Measurements from ENCODE around the gene KCTD14. TPM values are rescaled to one million over a fixed set of nuclear protein-coding genes. Genes with fewer than 3 reads are reported as not detected.

The KCTD14 gene
- 1.4 to 2.2 TPM (median 2.0 TPM) in 5 replicates for total RNA-seq (2022; extraction: Qiagen RNA extraction; ENCODE audit: low read depth)

GRCh38 chr11:78022397-78023396 is at the start of gene KCTD14:
TSS of gene KCTD14 (minus strand) at chr11:78023276. CDS start at chr11:78023249, 27 bp downstream.

GRCh38 chr11:78063440-78064181 is 40.5 kb upstream of the KCTD14 start, which contains the start of gene THRSP:
TSS of gene THRSP (plus strand) at chr11:78063861. CDS start at chr11:78063882, 21 bp downstream.

GRCh38 chr11:77994434-77995362 is 28.4 kb downstream of the KCTD14 start, which contains the start of gene INTS4:
TSS of gene INTS4 (minus strand) at chr11:77994668. CDS start at chr11:77994643, 25 bp downstream.

Other genes starting within 250 kb of the KCTD14 start
- 14.4 to 21.7 TPM (median 17.2 TPM) in 5 replicates for gene RSF1, start 202.6 kb downstream of the KCTD14 start, total RNA-seq (2022; extraction: Qiagen RNA extraction; ENCODE audit: low read depth)
- gene AAMDC, start 202.1 kb downstream of the KCTD14 start, total RNA-seq (2022; extraction: Qiagen RNA extraction; ENCODE audit: low read depth): 24.1 to 39.5 TPM (median 30.8 TPM) in 5 replicates
- 16.3 to 20.0 TPM (median 18.2 TPM) in 5 replicates for gene INTS4, start 28.6 kb downstream of the KCTD14 start, total RNA-seq (2022; extraction: Qiagen RNA extraction; ENCODE audit: low read depth)
- gene THRSP, start 40.6 kb upstream of the KCTD14 start, total RNA-seq (2022; extraction: Qiagen RNA extraction; ENCODE audit: low read depth): not detected in 5 replicates
- 183 to 271 TPM (median 248 TPM) in 5 replicates for gene NDUFC2, start 56.6 kb upstream of the KCTD14 start, total RNA-seq (2022; extraction: Qiagen RNA extraction; ENCODE audit: low read depth)
- 48.8 to 68.8 TPM (median 62.6 TPM) in 5 replicates for gene ALG8, start 116.3 kb upstream of the KCTD14 start, total RNA-seq (2022; extraction: Qiagen RNA extraction; ENCODE audit: low read depth)
- gene KCTD21, start 165.3 kb upstream of the KCTD14 start, total RNA-seq (2022; extraction: Qiagen RNA extraction; ENCODE audit: low read depth): 5.9 to 8.0 TPM (median 7.5 TPM) in 5 replicates
- gene USP35, start 165.6 kb upstream of the KCTD14 start, total RNA-seq (2022; extraction: Qiagen RNA extraction; ENCODE audit: low read depth): 4.9 to 7.2 TPM (median 6.1 TPM) in 5 replicates